ENCODE data around the gene GRB7. TPM values are rescaled to one million over a fixed set of nuclear protein-coding genes. Genes with fewer than 3 reads are reported as not detected.
"Not testable (repeated sequence)": the region's sequence is repeated elsewhere in the genome, so short reads cannot be mapped to it uniquely, and the experiment has no call there.

The GRB7 gene
- total RNA-seq, 1 experiment from 2014 or later, result 98.6 TPM

DNA sequence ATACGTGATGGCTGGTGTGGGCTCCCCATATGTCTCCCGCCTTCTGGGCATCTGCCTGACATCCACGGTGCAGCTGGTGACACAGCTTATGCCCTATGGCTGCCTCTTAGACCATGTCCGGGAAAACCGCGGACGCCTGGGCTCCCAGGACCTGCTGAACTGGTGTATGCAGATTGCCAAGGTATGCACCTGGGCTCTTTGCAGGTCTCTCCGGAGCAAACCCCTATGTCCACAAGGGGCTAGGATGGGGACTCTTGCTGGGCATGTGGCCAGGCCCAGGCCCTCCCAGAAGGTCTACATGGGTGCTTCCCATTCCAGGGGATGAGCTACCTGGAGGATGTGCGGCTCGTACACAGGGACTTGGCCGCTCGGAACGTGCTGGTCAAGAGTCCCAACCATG is 13.0 kb upstream of the GRB7 start:
- H3K4me1 ChIP-seq, result 0 out of 2 replicates have a peak, but pooled peaks cover 3% of the 10 kb centered on the region
- H3K9me3 ChIP-seq, result no peaks in the 10 kb centered on the region
- no TSS peak for BruUV-seq (replicated peaks)
- Mint-ChIP-seq H3K9me3 (ENCODE audit: unreplicated experiment) (no peaks in the 10 kb centered on the region), H3K27ac (ENCODE audit: unreplicated experiment) (no peak overlapping the region), H3K4me3 (ENCODE audit: unreplicated experiment) (no peak overlapping the region), H3K4me1 (ENCODE audit: low read depth, unreplicated experiment) (no peaks in the 10 kb centered on the region), H3K27me3 (ENCODE audit: insufficient read depth, unreplicated experiment) (no peaks in the 10 kb centered on the region), H3K36me3 (ENCODE audit: insufficient read depth, unreplicated experiment) (peaks cover 87% of the 10 kb centered on the region)
- ChIA-PET CTCF (no interaction called here), POLR2A (no interaction called here)
- peaks cover 6% of the 10 kb centered on the region for H3K36me3 ChIP-seq (ENCODE audit: control insufficient read depth, insufficient read depth, low read length)
- no peaks in the 10 kb centered on the region for H3K27me3 ChIP-seq (replicated peaks; ENCODE audit: control insufficient read depth, insufficient read depth, low read length)
- intact Hi-C loops (cut with micrococcal nuclease; ENCODE audit: unreplicated experiment), result no loop called here
- no peak overlapping the region for H3K4me3 ChIP-seq (ENCODE audit: low read depth, low read length)
- TF ChIP-seq, protein P1, sequence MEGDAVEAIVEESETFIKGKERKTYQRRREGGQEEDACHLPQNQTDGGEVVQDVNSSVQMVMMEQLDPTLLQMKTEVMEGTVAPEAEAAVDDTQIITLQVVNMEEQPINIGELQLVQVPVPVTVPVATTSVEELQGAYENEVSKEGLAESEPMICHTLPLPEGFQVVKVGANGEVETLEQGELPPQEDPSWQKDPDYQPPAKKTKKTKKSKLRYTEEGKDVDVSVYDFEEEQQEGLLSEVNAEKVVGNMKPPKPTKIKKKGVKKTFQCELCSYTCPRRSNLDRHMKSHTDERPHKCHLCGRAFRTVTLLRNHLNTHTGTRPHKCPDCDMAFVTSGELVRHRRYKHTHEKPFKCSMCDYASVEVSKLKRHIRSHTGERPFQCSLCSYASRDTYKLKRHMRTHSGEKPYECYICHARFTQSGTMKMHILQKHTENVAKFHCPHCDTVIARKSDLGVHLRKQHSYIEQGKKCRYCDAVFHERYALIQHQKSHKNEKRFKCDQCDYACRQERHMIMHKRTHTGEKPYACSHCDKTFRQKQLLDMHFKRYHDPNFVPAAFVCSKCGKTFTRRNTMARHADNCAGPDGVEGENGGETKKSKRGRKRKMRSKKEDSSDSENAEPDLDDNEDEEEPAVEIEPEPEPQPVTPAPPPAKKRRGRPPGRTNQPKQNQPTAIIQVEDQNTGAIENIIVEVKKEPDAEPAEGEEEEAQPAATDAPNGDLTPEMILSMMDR (IDR thresholded peaks at IDR 0.05; ENCODE audit: insufficient read depth in 1 of 2, low read depth in 1 of 2, low read length in 1 of 2, severe bottlenecking in 1 of 2, unreplicated experiment in 1 of 2), result no peak
- DNase-seq, result no peak

DNA sequence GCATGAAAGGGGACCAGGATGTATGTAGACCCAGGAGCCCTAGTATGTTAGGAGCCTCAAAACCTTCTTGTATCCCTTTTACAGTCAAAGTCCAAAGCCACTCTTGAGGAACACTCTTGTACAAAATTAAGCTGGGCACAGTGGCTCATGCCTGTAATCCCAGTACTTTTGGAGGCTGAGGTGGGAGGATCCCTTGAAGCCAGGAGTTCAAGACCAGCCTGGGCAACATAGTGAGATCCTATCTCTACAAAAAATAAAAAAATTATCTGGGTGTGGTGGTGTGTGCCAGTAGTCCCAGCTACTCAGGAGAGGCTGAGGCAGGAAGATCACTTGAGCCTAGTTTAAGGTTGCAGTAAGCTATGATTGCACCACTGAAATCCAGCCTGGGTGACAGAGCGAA is 11.8 kb upstream of the GRB7 start:
- H3K27ac Mint-ChIP-seq (ENCODE audit: unreplicated experiment), result peak overlapping the region; percentile 13

DNA sequence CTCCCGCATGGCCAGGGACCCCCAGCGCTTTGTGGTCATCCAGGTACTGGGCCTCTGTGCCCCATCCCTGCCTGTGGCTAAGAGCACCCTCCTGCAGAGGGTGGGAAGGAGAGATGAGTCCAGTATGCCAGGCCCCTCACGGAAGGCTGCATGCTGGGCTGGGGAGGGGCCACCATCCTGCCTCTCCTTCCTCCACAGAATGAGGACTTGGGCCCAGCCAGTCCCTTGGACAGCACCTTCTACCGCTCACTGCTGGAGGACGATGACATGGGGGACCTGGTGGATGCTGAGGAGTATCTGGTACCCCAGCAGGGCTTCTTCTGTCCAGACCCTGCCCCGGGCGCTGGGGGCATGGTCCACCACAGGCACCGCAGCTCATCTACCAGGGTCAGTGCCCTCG is 11.1 kb upstream of the GRB7 start:
- DNase-seq, result no peak
- no peak overlapping the region for H3K4me3 Mint-ChIP-seq (ENCODE audit: unreplicated experiment)
- BruUV-seq (replicated peaks), result no TSS peak
- TF ChIP-seq, protein P1 (IDR thresholded peaks at IDR 0.05; ENCODE audit: insufficient read depth in 1 of 2, low read depth in 1 of 2, low read length in 1 of 2, severe bottlenecking in 1 of 2, unreplicated experiment in 1 of 2), result no peak
- Histone ChIP-seq H3K4me3 (ENCODE audit: low read depth, low read length) (no peak overlapping the region), H3K36me3 (ENCODE audit: control insufficient read depth, insufficient read depth, low read length) (peaks cover 6% of the 10 kb centered on the region), H3K27me3 (replicated peaks; ENCODE audit: control insufficient read depth, insufficient read depth, low read length) (no peaks in the 10 kb centered on the region), H3K9me3 (no peaks in the 10 kb centered on the region), H3K4me1 (peaks cover 10% of the 10 kb centered on the region)
- no peaks in the 10 kb centered on the region for H3K9me3 Mint-ChIP-seq (ENCODE audit: unreplicated experiment)
- intact Hi-C loops (cut with micrococcal nuclease; ENCODE audit: unreplicated experiment), result no loop called here
- H3K36me3 Mint-ChIP-seq (ENCODE audit: insufficient read depth, unreplicated experiment), result peaks cover 87% of the 10 kb centered on the region
- CTCF ChIA-PET, result interaction anchor here (1.0 kb wide), 1 partner anchor 105 kb away, joined by 3 read pairs; no protein-coding TSS in a partner anchor
- H3K27ac Mint-ChIP-seq (ENCODE audit: unreplicated experiment), result no peak overlapping the region
- no peaks in the 10 kb centered on the region for H3K27me3 Mint-ChIP-seq (ENCODE audit: insufficient read depth, unreplicated experiment)
- POLR2A ChIA-PET, result no interaction called here
- H3K4me1 Mint-ChIP-seq (ENCODE audit: low read depth, unreplicated experiment), result no peaks in the 10 kb centered on the region

More for the DNA sequence above, 11.8 kb upstream of the GRB7 start:
- H3K27me3 Mint-ChIP-seq (ENCODE audit: insufficient read depth, unreplicated experiment); H3K9me3 ChIP-seq; H3K4me3 Mint-ChIP-seq (ENCODE audit: unreplicated experiment); H3K27me3 ChIP-seq (replicated peaks; ENCODE audit: control insufficient read depth, insufficient read depth, low read length); DNase-seq; BruUV-seq (replicated peaks); H3K36me3 ChIP-seq (ENCODE audit: control insufficient read depth, insufficient read depth, low read length); POLR2A ChIA-PET; H3K4me1 ChIP-seq; H3K4me1 Mint-ChIP-seq (ENCODE audit: low read depth, unreplicated experiment); H3K4me3 ChIP-seq (ENCODE audit: low read depth, low read length); intact Hi-C loops (cut with micrococcal nuclease; ENCODE audit: unreplicated experiment); H3K9me3 Mint-ChIP-seq (ENCODE audit: unreplicated experiment): not testable (repeated sequence)
- CTCF ChIA-PET, result interaction anchor here (1.0 kb wide), 1 partner anchor 104 kb away, joined by 3 read pairs; no protein-coding TSS in a partner anchor
- H3K36me3 Mint-ChIP-seq (ENCODE audit: insufficient read depth, unreplicated experiment), result peaks cover 88% of the 10 kb centered on the region

DNA sequence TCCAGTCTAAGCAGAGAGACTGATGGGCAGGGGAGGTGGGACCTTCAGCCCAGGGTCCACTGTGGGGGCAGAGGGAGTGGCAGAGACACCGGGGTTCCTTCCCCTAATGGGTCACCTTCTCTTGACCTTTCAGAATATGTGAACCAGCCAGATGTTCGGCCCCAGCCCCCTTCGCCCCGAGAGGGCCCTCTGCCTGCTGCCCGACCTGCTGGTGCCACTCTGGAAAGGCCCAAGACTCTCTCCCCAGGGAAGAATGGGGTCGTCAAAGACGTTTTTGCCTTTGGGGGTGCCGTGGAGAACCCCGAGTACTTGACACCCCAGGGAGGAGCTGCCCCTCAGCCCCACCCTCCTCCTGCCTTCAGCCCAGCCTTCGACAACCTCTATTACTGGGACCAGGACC is 10.2 kb upstream of the GRB7 start:
- Histone ChIP-seq H3K36me3 (ENCODE audit: control insufficient read depth, insufficient read depth, low read length) (peaks cover 5% of the 10 kb centered on the region), H3K4me3 (ENCODE audit: low read depth, low read length) (no peak overlapping the region), H3K4me1 (peaks cover 10% of the 10 kb centered on the region), H3K9me3 (no peaks in the 10 kb centered on the region), H3K27me3 (replicated peaks; ENCODE audit: control insufficient read depth, insufficient read depth, low read length) (no peaks in the 10 kb centered on the region)
- Mint-ChIP-seq H3K4me1 (ENCODE audit: low read depth, unreplicated experiment) (no peaks in the 10 kb centered on the region), H3K4me3 (ENCODE audit: unreplicated experiment) (no peak overlapping the region), H3K27me3 (ENCODE audit: insufficient read depth, unreplicated experiment) (no peaks in the 10 kb centered on the region), H3K27ac (ENCODE audit: unreplicated experiment) (no peak overlapping the region), H3K36me3 (ENCODE audit: insufficient read depth, unreplicated experiment) (peaks cover 83% of the 10 kb centered on the region), H3K9me3 (ENCODE audit: unreplicated experiment) (no peaks in the 10 kb centered on the region)
- CTCF ChIA-PET, result no interaction called here
- BruUV-seq (replicated peaks), result no TSS peak
- no peak for DNase-seq
- POLR2A ChIA-PET, result no interaction called here
- TF ChIP-seq, protein P1 (IDR thresholded peaks at IDR 0.05; ENCODE audit: insufficient read depth in 1 of 2, low read depth in 1 of 2, low read length in 1 of 2, severe bottlenecking in 1 of 2, unreplicated experiment in 1 of 2), result no peak
- intact Hi-C loops (cut with micrococcal nuclease; ENCODE audit: unreplicated experiment), result no loop called here
